Fibroblast of lung (primary cell): ENCODE results near the gene STK26. TPM values are rescaled to one million over a fixed set of nuclear protein-coding genes. Genes with fewer than 3 reads are reported as not detected.

ENCODE experiments used
- DNase-seq, 2 donors: peaks; one replicate each; pipeline versions ENCODE4 v3.0.0 to v3.0.0-alpha.2; 2010; ENCODE audit warnings: low read depth in 2 of 2
- H2AFZ ChIP-seq: 2 replicates; pipeline ENCODE4 v1.5.1; 2012; ENCODE audit warnings: low read length, control low read depth, inconsistent platforms
- H3K27ac ChIP-seq: 2 replicates; pipeline ENCODE4 v1.5.1; 2011; ENCODE audit warnings: low read length, control low read depth; ENCODE audit not compliant: insufficient read depth
- H3K27me3 ChIP-seq: 2 replicates; pipeline ENCODE4 v1.5.1; 2011; ENCODE audit warnings: mild to moderate bottlenecking, low read length; ENCODE audit not compliant: control insufficient read depth, insufficient read depth
- H3K36me3 ChIP-seq: 2 replicates; pipeline ENCODE4 v1.5.1; 2011; ENCODE audit warnings: low read length; ENCODE audit not compliant: control insufficient read depth, insufficient read depth
- H3K4me1 ChIP-seq: 2 replicates; pipeline ENCODE4 v1.5.1; 2011; ENCODE audit warnings: low read length; ENCODE audit not compliant: control insufficient read depth, insufficient read depth; ENCODE audit errors: extremely low read depth
- H3K4me2 ChIP-seq: 2 replicates; pipeline ENCODE4 v1.5.1; 2011; ENCODE audit warnings: low read length, control low read depth; ENCODE audit not compliant: insufficient read depth; ENCODE audit errors: extremely low read depth
- H3K4me3 ChIP-seq, 4 experiments: fragments of 200-600 bp in 1 of 4; sonication (generic) in 1 of 4; replicated peaks in 1 of 4; 2 replicates each; pipeline ENCODE4 v1.5.1; 2011 to 2016; ENCODE audit warnings: low read length in 4 of 4, low read depth in 3 of 4, mild to moderate bottlenecking in 3 of 4, control low read depth in 2 of 4, inconsistent platforms in 1 of 4, mixed read lengths in 1 of 4; ENCODE audit not compliant: insufficient read depth in 1 of 4; ENCODE audit errors: control extremely low read depth in 1 of 4
- H3K79me2 ChIP-seq: 2 replicates; pipeline ENCODE4 v1.5.1; 2012; ENCODE audit warnings: mild to moderate bottlenecking, low read length, inconsistent platforms; ENCODE audit not compliant: control insufficient read depth, insufficient read depth
- H3K9ac ChIP-seq: 2 replicates; pipeline ENCODE4 v1.5.1; 2011; ENCODE audit warnings: mild to moderate bottlenecking, low read length, control low read depth; ENCODE audit not compliant: insufficient read depth
- H3K9me3 ChIP-seq: 2 replicates; pipeline ENCODE4 v1.5.1; 2012; ENCODE audit warnings: low read depth, low read length; ENCODE audit not compliant: control insufficient read depth, insufficient read depth
- H4K20me1 ChIP-seq: 2 replicates; pipeline ENCODE4 v1.5.1; 2011; ENCODE audit warnings: low read length; ENCODE audit not compliant: control insufficient read depth, insufficient read depth; ENCODE audit errors: extremely low read depth
- EZH2 ChIP-seq: IDR thresholded peaks from 2 replicates; pipeline ENCODE4 v1.5.1; 2012; ENCODE audit warnings: low read length, control low read depth, mild to moderate bottlenecking; ENCODE audit errors: missing control alignments
- polyA plus RNA-seq, 2 donors: library from polyadenylated mRNA; depleted of rRNA in 1 of 2; stranded (reverse) in 1 of 2; unstranded in 1 of 2; fragments of >200 nt; gene quantifications; 2 replicates each; pipeline ENCODE4 v1.2.1, GENCODE V29; 2011 to 2012; ENCODE audit warnings: missing spikeins in 1 of 2
- total RNA-seq: library from RNA; depleted of rRNA; stranded (reverse); fragments of >200 nt; gene quantifications from 2 replicates; pipeline ENCODE4 v1.2.1, GENCODE V29; 2014
- TF ChIP-seq, protein P1 (sequence below), 2 donors: IDR thresholded peaks in 1 of 2; conservative IDR thresholded peaks in 1 of 2; 1 replicate in 1 of 2; 2 replicates in 1 of 2; pipeline ENCODE4 v1.5.1; 2011 to 2012; ENCODE audit warnings: low read length in 2 of 2, control low read depth in 1 of 2, inconsistent platforms in 1 of 2, low read depth in 1 of 2, mild to moderate bottlenecking in 1 of 2

The STK26 gene
- total and polyA plus RNA-seq, 2 donors (not counting 1 experiment from before 2014, with no cell fraction given): 2.0 to 2.2 TPM

DNA sequence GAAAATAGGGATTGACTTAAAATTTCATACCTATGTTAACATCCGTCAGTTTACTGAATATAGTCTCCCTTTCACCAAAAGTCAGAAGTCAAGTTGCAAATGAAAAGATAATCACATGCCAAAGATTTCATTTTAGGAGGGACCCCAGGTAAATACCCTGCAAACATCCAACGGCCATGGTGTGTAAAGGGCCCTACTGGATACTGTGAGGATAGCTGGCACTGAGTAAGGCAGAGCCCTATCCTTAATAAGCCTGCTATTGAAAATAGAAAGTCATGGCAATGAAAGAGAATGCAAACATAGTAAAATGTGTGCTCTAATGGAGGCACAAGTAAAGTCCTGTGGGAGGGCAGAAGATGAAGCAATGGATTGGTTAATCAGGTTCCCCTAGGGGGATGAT, 20.9 kb downstream of the STK26 start:
- no peak for TF ChIP-seq EZH2
- TF ChIP-seq, protein P1, sequence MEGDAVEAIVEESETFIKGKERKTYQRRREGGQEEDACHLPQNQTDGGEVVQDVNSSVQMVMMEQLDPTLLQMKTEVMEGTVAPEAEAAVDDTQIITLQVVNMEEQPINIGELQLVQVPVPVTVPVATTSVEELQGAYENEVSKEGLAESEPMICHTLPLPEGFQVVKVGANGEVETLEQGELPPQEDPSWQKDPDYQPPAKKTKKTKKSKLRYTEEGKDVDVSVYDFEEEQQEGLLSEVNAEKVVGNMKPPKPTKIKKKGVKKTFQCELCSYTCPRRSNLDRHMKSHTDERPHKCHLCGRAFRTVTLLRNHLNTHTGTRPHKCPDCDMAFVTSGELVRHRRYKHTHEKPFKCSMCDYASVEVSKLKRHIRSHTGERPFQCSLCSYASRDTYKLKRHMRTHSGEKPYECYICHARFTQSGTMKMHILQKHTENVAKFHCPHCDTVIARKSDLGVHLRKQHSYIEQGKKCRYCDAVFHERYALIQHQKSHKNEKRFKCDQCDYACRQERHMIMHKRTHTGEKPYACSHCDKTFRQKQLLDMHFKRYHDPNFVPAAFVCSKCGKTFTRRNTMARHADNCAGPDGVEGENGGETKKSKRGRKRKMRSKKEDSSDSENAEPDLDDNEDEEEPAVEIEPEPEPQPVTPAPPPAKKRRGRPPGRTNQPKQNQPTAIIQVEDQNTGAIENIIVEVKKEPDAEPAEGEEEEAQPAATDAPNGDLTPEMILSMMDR (conservative IDR thresholded peaks at IDR 0.05 in 1 of 2, IDR thresholded peaks at IDR 0.05 in 1 of 2; ENCODE audit: low read depth in 1 of 2, low read length in 2 of 2): no peak
- Histone ChIP-seq H3K79me2 (no peaks in the 10 kb centered on the region), H3K4me1 (no peaks in the 10 kb centered on the region), H3K4me3 (no peak overlapping the region), H3K4me2 (no peak overlapping the region), H2AFZ (no peak overlapping the region), H3K9ac (no peak overlapping the region), H3K27me3 (no peaks in the 10 kb centered on the region), H3K36me3 (no peaks in the 10 kb centered on the region), H3K27ac (no peak overlapping the region), H3K9me3 (no peaks in the 10 kb centered on the region), H4K20me1 (no peaks in the 10 kb centered on the region)
- no peak for DNase-seq

DNA sequence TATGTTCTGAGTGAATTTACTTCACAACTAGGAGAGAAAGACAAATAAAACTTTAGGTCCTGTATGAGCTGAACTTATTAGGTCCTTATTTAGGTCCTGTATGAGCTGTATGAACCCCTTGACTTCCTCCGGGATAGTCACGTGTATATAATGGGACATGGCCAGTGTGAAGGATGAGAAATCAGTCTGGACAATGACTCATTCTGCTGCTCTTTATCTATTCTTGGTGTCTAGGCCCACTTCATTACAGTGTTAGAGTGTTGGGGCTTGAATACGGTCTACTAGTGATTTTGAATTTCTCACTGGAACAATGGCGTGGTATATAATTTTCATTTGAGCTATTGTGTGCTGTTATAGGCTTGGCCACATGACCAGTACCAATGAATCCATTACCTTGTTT, 21.9 kb downstream of the STK26 start:
- H3K4me3 ChIP-seq: no peak overlapping the region
- H3K27me3 ChIP-seq: no peaks in the 10 kb centered on the region
- H4K20me1 ChIP-seq: no peaks in the 10 kb centered on the region
- H3K79me2 ChIP-seq: no peaks in the 10 kb centered on the region
- no peaks in the 10 kb centered on the region for H3K36me3 ChIP-seq
- no peaks in the 10 kb centered on the region for H3K9me3 ChIP-seq
- no peak overlapping the region for H3K4me2 ChIP-seq
- H3K9ac ChIP-seq: no peak overlapping the region
- H3K27ac ChIP-seq: no peak overlapping the region
- peak in 1 of 2 donors; percentile 17 for DNase-seq
- no peaks in the 10 kb centered on the region for H3K4me1 ChIP-seq
- no peak overlapping the region for H2AFZ ChIP-seq
- no peak for TF ChIP-seq EZH2
- TF ChIP-seq, protein P1 (conservative IDR thresholded peaks at IDR 0.05 in 1 of 2, IDR thresholded peaks at IDR 0.05 in 1 of 2; ENCODE audit: low read depth in 1 of 2, low read length in 2 of 2): no peak

- H3K9me3 ChIP-seq: no peaks in the 10 kb centered on the region
- H2AFZ ChIP-seq: no peak overlapping the region
- no peaks in the 10 kb centered on the region for H4K20me1 ChIP-seq
- TF ChIP-seq EZH2: no peak
- TF ChIP-seq, protein P1 (conservative IDR thresholded peaks at IDR 0.05 in 1 of 2, IDR thresholded peaks at IDR 0.05 in 1 of 2; ENCODE audit: low read depth in 1 of 2, low read length in 2 of 2): no peak
- no peak overlapping the region for H3K4me3 ChIP-seq
- no peaks in the 10 kb centered on the region for H3K36me3 ChIP-seq
- no peaks in the 10 kb centered on the region for H3K79me2 ChIP-seq
- H3K4me1 ChIP-seq: no peaks in the 10 kb centered on the region
- H3K27ac ChIP-seq: no peak overlapping the region
- no peak overlapping the region for H3K4me2 ChIP-seq
- DNase-seq: no peak
- H3K9ac ChIP-seq: no peak overlapping the region
- H3K27me3 ChIP-seq: no peaks in the 10 kb centered on the region
Measured at GRCh38 chrX:132045456-132045855, 22.4 kb downstream of the STK26 start.
